GM21367 (cell line): Measurements from ENCODE around the gene CHD9NB.

Experiments used
- ATAC-seq: cut with Tn5 transposase; IDR thresholded peaks from one replicate; pipeline ENCODE4 v1.9.1; 2021; ENCODE audit not compliant: unreplicated experiment

Gene CHD9NB

GRCh38 chr16:53052519-53053501, at the start of gene CHD9NB:
CHD9NB (minus strand) TSS chr16:53052897; CDS start chr16:53044158, 8,739 bp downstream.
- no peak for ATAC-seq

DNA sequence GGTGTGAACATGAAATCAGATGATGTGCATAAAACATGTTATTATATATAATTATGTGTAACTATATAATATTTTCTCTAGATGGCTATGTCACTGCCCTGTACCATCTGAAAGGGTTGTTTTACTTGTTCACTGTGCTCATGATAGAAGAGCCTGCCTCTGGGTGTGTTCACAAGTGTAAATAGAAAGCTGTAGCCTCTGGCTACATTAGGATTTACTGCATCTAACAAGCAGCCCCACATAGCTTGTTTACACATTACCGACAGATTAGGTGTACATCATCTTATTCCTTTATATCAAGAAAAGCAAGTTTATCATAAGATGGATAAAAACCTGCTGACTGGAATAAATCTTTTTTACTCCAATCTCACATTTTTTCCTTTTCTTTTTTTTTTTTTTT, 48.2 kb upstream of the CHD9NB start:
- ATAC-seq, result no peak

DNA sequence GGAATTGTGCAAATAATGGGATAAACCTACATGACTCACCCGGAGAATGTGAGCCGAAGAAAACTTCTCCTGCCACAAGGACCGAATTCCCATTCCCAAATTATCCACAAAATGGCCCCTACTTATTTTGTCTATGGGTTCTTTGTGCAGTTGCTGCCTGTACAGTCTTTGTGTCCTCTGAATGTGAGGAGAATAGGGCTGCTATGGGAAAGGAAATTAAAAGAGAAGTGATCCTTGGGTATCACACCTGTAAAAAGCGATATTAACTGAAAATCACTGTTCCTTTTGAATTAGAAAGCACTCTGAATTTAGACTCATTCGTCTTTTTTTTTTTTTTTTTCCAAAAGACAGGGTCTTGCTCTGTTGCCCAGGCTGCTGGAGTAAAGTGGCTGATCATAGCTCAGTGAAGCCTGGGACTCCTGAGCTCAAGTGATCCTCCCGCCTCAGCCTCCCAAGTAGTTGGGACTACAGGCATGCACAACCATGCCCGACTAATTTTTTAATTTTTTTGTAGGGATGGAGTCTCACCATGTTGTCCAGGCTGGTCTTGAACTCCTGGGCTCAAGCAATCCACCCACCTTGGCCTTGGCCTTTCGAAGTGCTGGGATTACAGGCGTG, 47.5 kb upstream of the CHD9NB start:
- no peak for ATAC-seq

DNA sequence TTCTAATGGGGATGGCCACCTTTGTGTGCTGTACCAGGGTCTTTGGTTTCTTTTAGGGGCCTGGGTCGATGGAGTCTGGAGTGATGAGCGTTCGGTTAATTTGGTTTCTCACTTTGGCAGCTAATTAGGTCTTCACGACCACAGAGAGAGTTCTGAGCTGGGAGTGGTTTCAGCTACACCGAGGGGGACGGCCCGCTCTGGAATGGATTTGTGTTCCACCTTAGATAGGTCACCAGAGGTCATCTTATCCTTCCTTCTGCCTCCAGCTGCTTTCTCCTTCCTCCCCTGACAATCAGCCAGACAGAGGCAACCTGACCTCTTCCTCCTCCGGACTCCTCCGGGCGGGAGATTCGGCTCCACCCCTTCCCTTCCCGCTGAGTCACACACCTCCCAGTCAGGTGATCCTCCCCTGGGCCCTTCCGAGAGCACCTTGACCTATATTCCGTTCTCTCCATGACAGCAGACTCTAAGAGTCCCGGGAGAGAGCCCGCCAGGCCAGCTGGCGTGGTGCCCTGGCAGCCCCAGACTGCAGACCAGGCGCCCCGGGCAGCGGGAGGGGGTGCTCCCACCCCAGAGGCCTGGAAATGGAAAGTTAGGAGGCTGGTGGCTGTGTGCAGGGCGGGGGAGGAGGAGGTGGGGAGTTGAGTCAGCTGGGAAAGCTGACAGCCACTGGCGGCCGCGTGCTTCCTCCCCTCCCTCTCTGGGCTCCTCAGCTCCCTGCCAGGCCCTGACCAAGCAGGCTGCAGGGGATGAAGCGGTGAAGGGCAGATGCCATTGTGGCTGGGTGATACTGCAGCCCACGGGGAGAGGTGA, 46.8 kb upstream of the CHD9NB start:
- peak; percentile 40 for ATAC-seq

- peak; percentile 49 for ATAC-seq
Measured at GRCh38 chr16:53098526-53099317, 46.0 kb upstream of the CHD9NB start.

GRCh38 chr16:53097190-53097589, 44.5 kb upstream of the CHD9NB start:
- no peak for ATAC-seq

DNA sequence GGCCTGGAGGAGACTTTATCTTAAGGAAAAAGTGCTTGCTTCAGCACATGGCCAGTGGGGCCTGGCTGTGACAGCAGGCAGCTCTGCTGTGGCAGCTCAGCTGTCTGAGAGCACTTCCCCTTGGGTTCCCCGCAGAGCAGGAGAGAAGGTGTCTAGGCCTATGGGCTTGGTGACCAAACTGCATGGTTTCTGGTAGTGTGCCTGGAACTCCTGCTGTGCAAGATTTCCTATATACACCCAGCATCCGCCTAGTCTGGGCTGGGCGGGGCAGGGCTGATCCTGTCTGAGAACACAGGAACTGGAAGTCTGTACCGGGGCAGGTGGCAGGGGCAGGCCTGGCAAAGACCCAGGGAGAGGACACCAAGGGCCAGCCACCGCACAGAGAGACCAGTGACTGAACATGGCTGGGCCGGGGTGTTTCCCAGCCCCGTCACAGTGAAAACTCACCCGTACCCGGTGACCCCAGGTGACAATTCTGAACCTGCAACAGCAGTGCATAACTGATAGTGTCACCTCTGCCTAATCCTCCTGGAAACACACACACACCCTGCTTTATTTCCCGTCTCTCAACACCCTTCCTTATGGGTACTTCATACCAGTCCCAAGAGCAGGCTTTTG, 41.4 kb upstream of the CHD9NB start:
- peak; percentile 60 for ATAC-seq

GRCh38 chr16:53093162-53093744, 40.6 kb upstream of the CHD9NB start:
- ATAC-seq, result no peak

DNA sequence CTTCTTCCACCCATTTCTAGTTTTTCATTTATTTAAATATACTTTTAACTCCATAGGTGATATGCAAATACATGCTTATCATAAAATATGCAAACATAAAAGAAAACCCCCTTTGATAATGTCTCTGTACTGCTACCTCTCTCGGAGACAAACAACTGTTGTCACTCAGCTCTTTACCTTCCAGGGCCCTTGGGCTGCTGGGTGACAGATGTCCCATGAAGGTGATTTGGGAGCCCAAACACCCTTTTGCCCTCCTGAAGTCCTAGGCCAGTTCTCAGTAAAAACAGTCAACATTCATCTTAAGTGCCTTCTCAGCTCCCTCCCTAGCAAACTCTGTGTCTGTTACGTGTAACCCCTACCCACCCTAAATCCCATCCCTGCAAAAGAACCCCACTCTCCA, 39.6 kb upstream of the CHD9NB start:
- ATAC-seq, result no peak

DNA sequence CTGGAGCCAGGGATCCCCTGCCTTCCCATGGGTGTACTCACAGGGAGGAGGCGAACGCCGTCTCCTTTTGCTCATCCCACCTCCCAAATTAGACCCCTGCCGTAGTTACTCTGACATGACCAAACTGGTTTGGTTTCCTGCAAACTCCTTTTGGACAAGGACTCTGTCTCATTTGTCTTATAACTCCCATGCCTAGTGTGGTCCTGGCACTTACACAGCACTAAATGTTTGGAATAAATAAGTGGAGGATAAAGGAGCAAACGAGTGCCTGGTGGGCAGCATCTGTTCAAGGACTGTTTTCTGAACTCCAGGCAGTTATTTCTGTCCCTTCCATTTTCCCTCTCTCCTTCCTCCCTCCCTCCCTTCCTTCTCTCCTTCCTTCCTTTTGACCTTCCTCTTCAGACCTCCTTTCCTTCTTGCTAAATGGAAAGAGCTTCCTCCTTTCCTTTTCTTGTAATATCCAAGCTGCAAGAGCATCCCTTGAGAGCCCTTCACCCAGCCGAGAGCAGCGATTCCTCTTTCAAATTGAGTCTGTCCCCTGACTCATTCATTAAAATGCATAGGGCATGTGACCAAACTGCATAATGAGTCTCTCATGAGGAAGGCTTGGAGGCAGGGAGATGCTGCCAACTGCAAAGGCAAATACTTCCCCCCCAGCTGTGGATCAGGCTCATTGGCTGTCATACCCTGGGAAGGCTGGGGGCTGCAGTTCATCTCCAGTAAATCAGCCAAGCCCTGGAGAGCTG, 38.9 kb upstream of the CHD9NB start:
- no peak for ATAC-seq

- ATAC-seq, result peak; percentile 37
Measured at GRCh38 chr16:53090591-53091411, 38.1 kb upstream of the CHD9NB start.

GRCh38 chr16:53090286-53090590, 37.5 kb upstream of the CHD9NB start:
- ATAC-seq, result no peak

DNA sequence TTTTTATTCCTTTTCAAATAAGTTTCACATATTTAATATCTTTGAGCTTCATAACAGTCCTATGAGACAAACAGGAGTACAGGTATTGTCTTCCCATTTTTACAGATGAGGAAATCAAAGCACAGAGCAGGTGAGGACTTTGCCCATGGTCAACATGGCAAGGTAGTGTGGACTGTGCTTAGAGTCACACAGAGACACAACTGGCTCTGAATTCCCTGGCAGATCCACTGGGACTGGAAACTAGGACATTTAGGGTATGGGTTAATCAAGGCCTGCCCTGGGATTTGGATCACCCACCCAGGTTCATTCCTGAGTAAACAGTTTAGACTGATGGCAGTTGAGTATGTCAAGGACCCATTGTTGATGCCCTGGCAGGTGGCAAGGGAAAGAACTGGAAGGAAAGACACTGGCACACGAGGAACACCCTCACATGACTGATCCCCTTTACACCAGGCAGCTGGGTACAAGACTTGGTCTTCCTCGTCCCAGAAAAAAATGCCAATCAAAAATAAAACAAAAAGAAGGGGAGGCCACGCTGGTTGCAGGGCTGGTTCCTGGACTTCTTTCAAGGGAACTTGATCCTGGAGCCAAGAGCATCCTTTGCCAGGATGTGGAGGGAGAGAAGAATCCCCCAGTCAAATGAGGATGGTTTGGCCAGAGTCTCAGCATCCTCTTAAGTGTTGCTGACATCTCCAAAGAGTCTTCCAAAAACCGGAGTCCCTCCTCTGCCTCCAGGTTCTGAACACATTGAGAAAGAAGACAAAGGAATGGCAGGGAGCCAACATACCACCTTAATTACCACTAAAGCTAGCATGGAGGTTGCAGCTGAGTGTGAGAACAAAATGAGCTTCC, 37.0 kb upstream of the CHD9NB start:
- no peak for ATAC-seq

- ATAC-seq, result no peak
Measured at GRCh38 chr16:53087101-53087500, 34.4 kb upstream of the CHD9NB start.

GRCh38 chr16:53085931-53086421, 33.3 kb upstream of the CHD9NB start:
- no peak for ATAC-seq

GRCh38 chr16:53085369-53085843, 32.7 kb upstream of the CHD9NB start:
- ATAC-seq, result no peak

- ATAC-seq, result no peak
Measured at GRCh38 chr16:53084746-53085334, 32.1 kb upstream of the CHD9NB start.
